Stimulated activated CD4-positive, alpha-beta T cell treated with anti-CD3 and anti-CD28 coated beads, TNF-alpha, amount 100 ng/mL, for 48 hours (primary cell): Measurements from ENCODE around the gene CPEB1.
A peak's percentile ranks its signal among the peaks of the same experiment; 100 is the strongest.
"Not testable (repeated sequence)": the region's sequence is repeated elsewhere in the genome, so short reads cannot be mapped to it uniquely, and the experiment has no call there.

Experiments
- DNase-seq, 3 donors: peaks; one replicate each; pipeline ENCODE4 v3.0.0-alpha.2; 2020; ENCODE audit warnings: low read depth in 3 of 3

Gene CPEB1

DNA sequence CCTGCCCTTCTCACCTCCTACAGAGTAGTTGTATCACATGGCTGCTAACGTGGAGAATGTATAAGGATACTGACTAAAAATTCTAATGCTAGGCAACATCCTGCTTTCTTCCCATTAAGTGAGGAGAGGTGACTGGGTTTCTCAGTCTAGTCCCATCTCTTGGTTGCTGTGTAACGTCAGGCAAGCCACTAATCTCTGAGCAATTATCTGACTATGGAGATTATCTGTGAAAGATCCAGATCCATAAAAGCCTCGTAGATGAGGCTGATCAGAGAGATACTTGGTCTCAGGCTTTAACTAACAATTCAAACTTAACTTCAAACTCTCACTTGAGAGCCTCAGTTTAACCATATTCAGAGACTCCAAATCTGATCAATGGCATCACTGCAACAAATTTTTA lies 102.2 kb downstream of the CPEB1 start:
- no peak for DNase-seq

DNA sequence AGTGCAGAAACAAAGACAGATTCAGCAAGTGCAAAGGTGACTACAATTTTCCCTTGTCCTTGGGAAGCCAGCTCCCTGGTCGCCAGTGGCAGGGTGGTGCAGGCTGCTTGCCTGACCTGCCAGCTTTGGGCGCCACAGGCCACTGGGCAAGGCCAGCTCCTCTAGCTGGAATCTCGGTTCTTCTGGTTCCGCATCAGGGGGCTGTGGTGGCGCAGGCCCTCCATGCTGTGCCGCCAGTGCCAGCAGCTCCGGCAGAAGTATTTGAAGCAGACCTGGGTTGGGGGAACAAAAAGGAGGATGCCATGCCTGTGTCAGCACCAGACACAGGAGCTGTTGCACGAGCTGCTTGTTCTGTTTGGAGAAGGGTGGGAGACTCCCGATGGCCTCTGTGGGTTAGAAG lies 102.7 kb downstream of the CPEB1 start:
- no peak for DNase-seq

DNA sequence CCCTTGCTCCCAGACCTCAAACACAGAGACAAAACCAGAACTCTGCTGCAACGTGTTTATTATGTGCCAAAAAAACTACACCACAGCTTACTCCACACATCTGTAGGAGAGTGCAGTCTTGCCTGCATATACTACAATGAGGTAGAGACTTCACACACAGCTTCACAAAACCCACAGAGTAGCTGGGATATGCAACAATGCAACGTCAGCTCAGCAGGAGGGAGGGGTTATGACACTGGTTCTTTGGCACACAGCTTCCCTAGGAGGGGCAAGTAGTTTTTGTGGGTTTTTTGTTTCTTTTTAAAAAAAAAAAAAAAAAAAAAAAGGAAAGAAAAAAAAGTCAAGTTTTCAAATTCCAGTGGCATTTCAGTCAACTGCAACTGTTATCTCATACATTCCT lies 104.0 kb downstream of the CPEB1 start:
- DNase-seq = no peak

DNA sequence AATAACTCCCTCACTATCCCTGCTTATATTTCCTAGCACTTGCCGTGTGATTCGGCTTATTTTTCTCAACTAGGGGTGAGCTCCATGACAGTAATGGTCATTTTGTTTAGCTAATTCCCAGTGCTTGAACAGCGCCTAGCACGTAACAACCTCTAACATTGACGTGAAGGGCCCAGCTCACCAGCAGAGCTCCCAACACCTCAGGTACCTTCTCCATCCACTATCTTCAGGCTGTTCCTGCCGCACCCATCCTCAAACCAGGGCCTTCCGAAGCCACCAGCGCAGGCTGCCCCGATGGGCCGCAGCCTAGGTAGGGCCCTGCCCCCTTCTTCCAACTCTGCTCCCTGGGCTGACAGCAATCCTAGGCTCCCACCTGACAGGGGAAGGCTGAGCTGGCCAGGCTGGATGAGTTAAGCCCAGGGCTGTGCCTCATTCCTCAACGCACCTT lies 106.2 kb downstream of the CPEB1 start:
- no peak for DNase-seq

DNA sequence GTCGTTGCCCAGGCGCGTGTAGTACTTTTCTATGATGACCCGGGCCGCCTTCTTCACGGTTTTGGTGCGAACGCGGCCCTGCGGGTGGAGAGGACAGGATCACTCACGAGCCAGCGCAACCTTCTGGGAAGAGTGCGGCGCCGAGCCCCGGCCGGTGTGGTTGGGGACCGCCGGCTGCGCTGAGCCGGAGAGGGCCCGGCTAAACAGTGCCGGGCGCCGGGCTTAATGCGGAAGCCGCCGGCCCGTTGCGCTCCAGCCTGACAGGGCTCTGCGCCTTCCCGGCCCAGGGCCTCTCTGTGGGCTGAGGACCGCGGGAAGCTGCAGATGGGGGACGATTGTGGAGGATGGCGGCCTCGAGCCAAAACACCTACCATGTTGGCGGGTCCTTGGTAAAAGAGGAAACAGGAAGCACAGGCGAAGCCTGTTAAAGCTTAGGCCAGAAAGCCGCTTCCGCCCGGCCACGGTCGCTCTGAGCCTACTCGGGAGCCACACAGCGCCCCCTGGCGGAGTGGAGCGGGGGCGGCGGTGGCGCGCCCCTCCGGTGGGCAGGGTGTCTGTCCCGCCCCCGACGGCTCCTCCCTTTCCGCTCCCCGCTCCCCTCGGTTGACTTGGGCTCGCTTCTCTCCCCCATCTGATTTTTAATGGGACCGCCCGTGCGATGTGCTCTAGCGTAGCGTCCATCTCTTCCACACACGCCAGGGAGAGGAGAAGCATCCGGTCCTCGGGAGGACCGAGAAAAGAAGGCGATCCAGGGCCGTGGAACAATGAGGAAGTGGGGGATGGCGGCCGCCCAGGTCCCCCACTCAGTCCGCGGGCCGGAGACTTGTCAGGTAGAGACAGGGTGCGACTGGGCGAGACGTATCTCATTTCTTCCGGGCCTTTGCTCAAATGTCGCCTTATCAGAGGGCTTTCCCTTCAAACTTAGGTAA lies 106.8 kb downstream of the CPEB1 start, which contains the start of gene RPS17:
Gene RPS17 (minus strand): TSS at position 403 of the 929 bp plus-strand sequence. CDS start 29 bp downstream, at position 374.
- DNase-seq = peak; percentile 96 to 98 (median 96)

DNA sequence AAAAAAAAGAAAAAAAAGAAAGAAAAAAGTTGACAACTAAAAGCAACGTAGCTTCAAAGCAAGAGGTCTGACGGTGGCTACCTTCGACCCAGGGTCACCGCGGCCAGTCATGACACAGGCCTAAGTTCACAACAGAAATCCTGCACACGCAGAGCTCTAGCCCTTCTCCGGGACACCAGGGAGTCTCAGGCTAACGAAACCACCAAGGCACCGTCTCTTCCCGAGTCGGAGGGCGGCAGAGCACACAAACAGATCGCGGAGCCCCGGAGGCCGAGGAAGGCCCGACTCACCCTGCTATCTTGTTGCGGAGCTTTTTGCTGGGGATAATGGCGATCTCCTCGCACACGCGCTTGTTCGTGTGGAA lies 107.5 kb downstream of the CPEB1 start:
- DNase-seq = no peak

DNA sequence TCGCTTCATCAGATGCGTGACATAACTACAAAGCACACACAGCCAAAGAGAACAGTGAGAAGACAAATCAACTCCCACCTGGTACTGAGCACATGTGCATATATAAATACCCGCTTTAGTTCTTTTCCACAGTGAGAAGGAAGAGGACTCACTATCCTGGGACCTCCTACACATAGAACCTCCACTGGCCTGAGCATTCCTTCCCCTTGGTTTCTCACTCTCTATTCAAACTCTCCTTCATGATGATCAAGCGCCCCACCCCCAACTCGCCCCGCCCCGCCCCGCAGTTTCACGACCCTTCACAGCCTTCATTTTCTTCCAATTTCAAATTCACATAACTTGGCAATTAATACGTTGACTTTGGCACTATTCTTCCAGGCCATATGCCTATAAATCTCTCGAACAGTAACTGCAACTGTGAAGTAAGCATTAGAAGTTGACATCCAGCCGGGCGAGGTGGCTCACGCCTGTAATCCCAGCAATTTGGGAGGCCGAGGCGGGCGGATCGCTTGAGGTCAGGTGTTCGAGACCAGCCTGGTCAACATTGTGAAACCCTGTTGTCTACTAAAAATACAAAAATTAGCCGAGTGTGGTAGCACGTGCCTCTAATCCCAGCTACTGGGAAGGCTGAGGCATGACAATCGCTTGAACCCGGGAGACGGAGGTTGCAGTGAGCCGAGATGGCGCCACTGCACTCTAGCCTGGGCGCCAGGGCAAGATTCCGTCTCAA lies 108.0 kb downstream of the CPEB1 start:
- no peak for DNase-seq

DNA sequence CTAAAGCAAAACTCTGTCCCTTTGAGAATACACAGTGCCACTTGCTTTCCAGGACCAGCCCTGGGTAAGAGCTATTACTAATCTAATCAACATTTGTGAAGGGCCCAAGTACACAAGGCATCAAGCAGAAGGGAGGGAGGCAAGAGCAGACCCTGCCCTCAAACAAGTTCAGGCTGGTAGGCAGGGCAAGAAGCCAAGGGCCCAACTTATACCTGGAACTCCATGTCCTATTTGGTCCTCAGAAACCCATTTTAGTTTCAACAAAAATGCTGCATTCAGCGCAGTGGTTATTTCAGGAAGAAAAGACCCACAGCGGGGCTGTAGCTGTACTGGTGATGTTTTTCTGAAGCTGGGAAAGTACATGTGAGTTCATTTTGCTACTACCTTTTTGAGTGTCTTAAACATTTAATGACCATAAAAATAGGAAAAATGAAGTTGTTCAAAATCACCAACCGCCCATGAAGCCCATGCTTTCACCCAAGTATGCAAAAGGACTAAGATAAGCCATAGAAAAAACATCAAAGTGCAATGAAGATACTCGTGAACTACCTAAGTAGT lies 109.7 kb downstream of the CPEB1 start:
- no peak for DNase-seq

DNA sequence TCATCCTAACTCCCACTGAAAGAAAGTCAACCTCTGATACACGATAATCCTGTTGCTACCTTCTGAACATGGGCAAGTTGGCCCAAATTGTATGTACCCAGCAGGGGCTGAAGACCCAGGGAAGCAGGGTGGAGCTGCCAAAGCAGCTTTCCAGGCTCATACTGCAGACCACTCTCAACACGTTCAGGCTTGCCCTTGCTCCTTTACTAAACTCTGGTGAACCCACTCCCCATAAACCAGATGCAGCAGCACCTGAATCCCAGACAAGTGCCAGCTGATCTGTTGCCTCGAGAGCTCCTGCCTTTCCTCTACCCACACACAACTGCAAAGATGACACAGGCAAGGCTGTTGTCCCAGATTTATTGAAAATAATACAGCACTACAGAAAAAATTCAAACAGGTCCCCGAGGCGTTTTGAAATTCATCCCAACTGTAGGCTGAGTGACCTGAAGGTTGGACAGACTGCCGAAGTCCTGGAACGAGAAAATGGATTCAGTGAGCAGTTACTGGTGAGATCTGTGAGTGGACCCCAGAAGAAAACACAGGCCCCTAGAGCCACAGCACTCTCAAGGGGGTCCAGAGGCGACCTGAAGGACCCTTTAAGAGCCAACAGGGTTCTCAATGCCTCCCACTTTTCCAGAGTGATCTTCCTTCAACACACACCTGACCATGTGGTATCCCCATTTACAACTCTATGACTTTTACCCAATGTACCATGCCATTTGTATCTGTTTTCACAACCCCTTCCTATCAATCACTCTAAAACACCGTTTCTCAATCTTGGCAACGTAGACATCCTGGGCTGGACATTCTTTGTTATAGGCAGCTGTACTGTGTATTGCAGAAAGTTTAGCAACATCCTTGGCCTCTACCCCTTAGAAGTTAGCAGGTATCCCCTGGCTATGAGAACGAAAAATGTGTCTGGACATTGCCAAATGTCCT lies 110.5 kb downstream of the CPEB1 start:
- DNase-seq = no peak

DNA sequence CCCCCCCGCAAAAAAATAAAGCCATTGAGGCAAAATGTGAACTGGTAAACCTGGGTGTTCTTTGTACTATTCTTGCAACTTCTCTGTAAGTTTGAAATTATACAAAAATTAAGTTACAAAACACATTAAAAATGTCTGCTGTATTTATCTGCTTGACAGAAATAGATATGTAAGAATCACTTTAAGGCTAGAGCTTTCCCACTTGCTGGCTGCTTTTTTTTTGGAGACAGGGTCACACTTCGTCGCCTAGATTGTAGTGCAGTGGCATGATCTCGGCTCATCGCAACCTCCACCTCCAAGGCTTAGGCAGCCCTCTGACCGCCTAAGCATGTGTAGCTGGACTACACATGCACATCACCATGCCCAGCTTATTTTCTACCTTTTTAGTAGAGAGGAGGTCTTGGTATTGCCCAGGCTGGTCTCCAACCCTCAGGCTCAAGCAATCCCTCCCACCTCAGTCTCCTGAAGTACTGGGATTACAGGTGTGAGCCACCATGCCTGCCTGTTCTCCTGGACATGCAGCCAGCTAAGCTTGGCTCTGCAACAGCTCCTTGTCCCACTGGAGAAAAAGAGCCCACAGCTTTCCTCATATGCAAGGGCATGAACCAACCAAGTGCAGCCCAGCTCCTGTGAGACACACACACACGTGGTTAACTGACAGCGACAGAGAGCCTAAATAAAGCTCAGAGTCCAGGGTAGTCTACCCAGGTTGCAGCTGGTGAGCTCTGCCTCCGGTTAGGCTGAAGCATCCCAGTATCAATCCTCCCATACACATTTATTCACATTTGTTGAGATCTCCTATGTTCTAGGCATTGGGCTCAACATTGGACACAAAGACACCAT lies 111.4 kb downstream of the CPEB1 start:
- no peak for DNase-seq

DNA sequence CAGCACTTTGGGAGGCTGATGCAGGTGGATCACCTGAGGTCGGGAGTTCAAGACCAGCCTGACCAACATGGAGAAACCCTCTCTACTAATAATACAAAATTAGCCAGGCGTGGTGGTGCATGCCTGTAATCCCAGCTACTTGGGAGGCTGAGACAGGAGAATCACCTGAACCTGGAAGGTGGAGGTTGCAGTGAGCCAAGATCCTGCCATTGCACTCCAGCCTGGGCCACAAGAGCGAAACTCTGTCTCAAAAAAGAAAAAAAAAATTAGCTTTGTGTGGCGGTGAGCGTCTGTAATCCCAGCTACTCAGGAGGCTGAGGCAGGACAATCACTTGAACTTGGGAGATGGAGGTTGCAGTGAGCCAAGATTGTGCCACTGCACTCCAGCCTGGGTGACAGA lies 112.0 kb downstream of the CPEB1 start:
- DNase-seq = not testable (repeated sequence)

DNA sequence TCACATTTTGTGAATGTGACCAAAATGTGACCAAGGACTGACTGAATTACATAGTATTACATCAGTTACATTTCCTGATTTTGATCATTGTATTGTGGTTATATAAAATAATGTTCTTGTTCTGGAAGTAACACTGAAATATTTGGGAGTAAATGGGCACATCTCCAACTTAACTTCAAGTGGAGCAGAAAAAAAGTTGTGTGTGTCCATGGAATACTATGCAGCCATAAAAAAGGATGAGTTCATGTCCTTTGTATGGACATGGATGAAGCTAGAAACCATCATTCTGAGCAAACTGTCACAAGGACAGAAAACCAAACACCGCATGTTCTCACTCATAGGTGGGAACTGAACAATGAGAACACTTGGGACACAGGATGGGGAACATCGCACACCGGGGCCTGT lies 112.7 kb downstream of the CPEB1 start:
- not testable (repeated sequence) for DNase-seq

DNA sequence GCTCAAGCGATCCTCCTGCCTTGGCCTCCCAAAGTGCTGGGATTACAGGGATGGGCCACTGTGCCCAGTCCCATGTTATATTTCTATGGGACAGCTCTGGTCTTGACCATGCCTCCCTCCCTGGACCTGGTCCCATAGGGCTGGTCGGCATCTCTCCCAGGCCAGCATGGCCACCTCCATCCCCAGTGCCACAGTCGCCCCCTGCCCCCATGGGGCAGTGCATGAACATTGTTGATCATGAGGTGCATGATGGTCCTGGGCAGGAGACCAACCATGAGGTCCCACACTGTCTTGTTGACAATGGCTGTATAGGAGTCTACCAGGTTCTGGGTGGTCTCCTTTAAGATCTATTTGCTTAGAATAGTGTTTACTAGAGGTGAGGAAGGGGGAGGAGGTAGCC lies 113.4 kb downstream of the CPEB1 start:
- DNase-seq = no peak

DNA sequence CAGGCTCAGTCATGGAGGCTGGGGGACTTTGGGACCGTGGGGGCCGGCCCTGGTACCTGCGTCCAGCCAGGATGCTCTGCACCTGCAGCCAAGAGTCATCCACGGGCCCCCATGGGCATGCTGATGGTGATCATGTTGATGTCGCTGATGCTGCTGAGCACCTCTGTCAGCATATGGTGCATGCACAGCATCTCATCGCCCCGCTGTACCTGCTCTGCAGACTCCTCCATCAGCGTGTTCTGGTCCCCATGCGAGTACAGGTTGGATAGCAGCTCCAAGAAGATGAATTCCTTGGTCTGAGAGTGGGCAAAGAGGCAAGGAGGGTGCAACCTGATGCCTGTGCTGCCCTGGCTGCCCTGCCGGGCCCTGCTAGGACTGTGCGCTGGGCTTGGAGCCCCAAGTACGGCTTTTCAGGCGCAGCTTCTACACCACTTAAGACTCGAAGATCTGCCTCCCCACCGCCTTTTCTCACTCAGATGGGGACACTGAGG lies 114.1 kb downstream of the CPEB1 start:
- DNase-seq = no peak

DNA sequence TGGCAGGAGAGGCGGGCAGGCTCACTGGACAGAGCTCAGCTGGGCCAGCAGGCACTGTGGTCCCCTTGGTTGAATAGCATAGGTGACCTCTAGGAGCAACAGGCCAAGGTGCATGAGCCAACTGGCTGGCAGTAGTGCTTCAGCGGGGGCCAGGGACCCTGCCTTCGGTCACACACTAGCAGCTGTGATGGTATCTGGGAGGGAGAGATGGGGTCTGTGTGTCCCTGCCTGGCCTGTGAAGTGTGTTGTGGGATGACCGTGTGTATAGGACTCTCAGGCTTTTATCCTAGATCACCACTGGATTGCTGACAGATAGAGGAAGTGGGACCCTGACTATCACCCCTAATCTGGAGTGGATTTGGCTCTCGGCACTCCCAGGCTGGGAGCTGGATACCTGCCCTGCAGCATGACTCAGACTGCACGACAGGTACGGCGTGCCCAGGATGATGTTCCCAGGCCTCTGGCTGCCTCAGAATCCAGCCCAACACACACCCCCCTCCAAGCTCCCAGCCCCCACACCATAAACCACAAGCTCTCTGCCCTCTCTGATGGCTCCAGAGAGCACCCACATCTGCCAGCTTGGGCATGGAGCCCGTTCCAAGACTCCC lies 114.7 kb downstream of the CPEB1 start:
- DNase-seq = no peak

DNA sequence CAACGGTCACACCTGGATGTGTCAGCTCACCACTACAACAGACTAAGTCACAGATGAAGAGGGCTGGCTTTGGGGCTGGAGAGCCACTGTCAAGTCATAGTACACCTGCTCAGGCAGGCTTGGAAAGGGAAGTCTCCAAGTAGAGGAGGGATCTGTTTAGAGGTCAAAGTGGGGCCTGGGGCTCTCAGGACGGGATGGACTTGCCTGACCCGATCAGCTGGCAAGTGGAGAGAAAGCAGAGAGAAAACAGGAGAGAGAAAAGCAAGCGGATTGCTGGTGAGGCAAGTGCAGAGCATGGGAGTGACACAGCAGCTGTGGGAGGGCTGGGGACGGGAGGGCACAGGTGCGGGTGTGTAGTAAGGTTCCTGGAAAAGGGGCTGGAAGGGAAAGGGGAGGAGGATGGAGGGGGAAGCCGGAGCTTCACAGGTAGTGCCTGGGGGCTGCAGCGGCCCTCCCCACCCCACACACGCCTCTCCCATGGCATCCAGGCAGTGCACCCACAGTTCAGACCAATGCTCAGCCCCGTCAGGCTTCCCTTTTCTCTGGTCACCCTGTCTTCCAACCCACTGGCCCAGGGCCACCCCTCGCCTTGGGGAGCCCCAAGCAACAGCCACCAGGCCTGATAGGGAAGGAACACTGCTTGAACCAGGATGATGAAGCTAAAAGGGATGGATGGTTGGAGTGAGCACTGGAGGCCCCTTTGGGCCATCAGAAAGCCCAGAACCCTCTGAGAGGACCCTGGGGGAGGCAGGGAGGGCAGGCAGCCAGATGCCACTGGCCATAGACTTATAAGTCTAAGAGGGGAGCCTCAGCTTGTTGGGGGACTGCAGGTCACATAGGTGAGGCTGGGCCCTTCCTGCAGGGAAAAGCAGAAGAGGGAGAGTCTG lies 115.4 kb downstream of the CPEB1 start:
- DNase-seq = no peak

DNA sequence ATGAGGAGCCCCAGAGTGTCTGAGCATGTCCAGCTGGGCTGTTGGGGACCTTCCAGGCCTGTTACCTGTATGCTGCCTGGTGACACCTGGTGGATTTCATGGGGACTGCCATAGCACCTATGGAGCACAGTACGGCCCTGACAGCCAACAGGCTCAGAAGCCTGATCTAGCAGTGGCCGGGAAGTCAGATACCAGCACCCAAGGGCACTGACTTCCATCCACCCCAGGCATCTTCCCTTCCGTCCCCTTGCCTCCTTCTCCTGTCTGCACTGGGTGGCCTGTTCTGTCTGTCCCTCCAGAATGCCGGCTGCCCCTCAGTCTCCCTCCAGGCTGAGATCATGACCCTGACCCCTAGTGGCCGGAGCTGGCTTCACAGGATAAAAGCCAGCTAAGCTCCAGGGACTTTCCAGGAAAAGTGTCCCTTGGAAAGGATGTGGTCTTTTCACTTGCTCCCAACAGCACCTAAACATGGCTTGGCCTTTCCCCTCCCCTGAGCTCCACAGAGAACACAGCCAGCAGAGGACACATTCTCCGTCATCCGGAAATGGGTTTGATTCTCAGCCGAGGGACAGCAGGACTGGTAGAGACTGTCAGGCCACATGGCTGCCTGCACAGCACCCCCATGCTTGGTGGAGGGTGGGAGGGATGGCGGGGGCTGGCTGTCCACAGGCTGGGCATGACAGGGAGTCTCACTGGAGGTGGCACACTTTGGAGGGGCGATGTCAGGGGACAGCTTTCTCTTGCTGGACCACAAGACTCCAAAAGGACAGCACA lies 116.4 kb downstream of the CPEB1 start:
- peak in 1 of 3 donors; percentile 52 for DNase-seq

DNA sequence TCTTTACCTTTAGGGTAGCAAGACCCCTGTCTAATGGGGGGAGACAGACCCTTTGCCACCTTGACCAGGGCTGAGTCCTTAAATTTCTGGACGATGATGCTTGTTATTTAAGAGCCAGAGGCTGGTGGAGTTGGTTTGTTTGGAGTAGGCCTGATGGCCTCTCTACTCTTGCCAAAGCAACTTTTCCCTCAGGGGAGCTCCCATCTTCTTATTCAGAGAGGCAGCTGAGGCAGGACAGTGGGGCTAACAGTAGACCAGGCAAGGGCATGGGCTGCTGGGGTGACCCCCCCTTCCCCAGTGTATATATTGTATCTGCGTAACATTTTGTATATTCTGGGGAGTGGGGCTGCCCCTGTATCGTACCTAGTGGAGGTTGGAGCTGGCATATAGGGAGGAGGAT lies 117.2 kb downstream of the CPEB1 start:
- no peak for DNase-seq
